Measurements from ENCODE around the gene FDX2.

Gene FDX2

DNA sequence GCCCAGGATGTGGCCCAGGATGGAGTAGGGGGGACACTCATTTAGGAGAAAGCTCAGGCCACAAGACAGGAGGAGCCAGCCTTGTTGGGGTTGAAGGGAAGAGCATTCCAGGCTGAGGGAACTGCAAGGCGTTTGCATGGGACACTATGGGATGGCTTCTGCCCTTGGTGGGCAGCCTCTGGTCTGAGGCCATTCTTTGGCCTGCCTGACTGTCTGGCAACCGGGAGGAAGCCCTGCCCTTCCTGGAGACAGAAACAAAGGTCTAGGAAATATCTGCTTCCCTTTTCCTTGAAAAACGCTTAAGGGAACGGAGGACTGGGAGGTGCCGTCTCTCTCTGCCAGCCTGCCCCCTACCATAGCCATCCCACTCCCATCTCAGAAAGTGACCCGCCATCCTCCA is 47.7 kb downstream of the FDX2 start:
- no peak overlapping the region for H2BK120ac ChIP-seq (ENCODE audit: low read depth, low read length)
- H3K27ac ChIP-seq (ENCODE audit: low read length, poor library complexity, severe bottlenecking) = no peak overlapping the region
- no peak overlapping the region for H2BK5ac ChIP-seq (ENCODE audit: low read depth, low read length, poor library complexity, severe bottlenecking)
- H3K79me1 ChIP-seq (replicated peaks; ENCODE audit: low read length, poor library complexity, severe bottlenecking) = no peaks in the 10 kb centered on the region
- H3K14ac ChIP-seq (ENCODE audit: low read length in 2 of 2) = no peak overlapping the region
- DNase-seq = no peak
- H3K4ac ChIP-seq (ENCODE audit: low read depth in 1 of 2, low read length in 2 of 2) = no peak overlapping the region
- H4K91ac ChIP-seq (ENCODE audit: low read length) = no peak overlapping the region
- H3K9ac ChIP-seq (ENCODE audit: low read length) = no peak overlapping the region
- no peak overlapping the region for H4K8ac ChIP-seq (ENCODE audit: low read length)
- H2BK15ac ChIP-seq (ENCODE audit: low read depth, poor library complexity, severe bottlenecking) = no peak overlapping the region
- H3K9me3 ChIP-seq (ENCODE audit: control insufficient read depth, low read length) = no peaks in the 10 kb centered on the region
- 82% methylated on average over 6 of the region's 6 CpGs for WGBS
- H3K36me3 ChIP-seq (ENCODE audit: control insufficient read depth in 1 of 2, insufficient read depth in 2 of 2, low read depth in 1 of 2, low read length in 2 of 2) = no peaks in the 10 kb centered on the region
- peaks cover 23% of the 10 kb centered on the region for H3K4me1 ChIP-seq (ENCODE audit: control insufficient read depth, insufficient read depth, low read depth, low read length)
- no peak overlapping the region for H3K23ac ChIP-seq (ENCODE audit: low read length in 2 of 2)
- no peak overlapping the region for H3K4me3 ChIP-seq (ENCODE audit: insufficient read depth in 1 of 2, low read depth in 1 of 2, low read length in 2 of 2)
- H3K27me3 ChIP-seq (ENCODE audit: control insufficient read depth in 1 of 2, insufficient read depth in 1 of 2, low read length in 2 of 2) = no peaks in the 10 kb centered on the region
- no peak overlapping the region for H2BK12ac ChIP-seq (ENCODE audit: low read length in 2 of 2)
- H3K4me2 ChIP-seq (ENCODE audit: low read length, poor library complexity, severe bottlenecking) = no peak overlapping the region
- peak overlapping the region; percentile 2 for H2AK5ac ChIP-seq (ENCODE audit: low read length, severe bottlenecking)
- no peak overlapping the region for H3K18ac ChIP-seq (ENCODE audit: low read depth in 1 of 2, low read length in 2 of 2)
- H2AFZ ChIP-seq (ENCODE audit: low read depth, low read length) = no peak overlapping the region

DNA sequence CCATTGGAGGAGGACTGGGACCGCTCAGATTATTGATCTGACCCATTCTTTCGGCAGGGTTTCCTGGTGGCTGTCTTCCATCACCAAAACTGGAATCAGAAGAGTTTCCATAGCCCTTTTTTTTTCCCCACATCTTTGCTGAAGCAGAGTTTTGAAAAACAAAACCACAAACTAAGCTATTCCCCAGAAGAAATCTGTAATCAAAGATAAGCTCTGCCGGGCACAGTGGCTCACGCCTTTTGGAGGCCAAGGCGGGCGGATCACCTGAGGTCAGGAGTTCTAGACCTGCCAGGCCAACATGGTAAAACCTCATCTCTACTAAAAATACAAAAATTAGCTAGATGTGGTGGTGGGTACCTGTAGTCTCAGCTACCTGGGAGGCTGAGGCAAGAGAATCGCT is 49.1 kb downstream of the FDX2 start:
- H3K9me3 ChIP-seq (ENCODE audit: control insufficient read depth, low read length) = no peaks in the 10 kb centered on the region
- H3K23ac ChIP-seq (ENCODE audit: low read length in 2 of 2) = no peak overlapping the region
- H3K27ac ChIP-seq (ENCODE audit: low read length, poor library complexity, severe bottlenecking) = no peak overlapping the region
- H2BK15ac ChIP-seq (ENCODE audit: low read depth, poor library complexity, severe bottlenecking) = no peak overlapping the region
- H3K4me3 ChIP-seq (ENCODE audit: insufficient read depth in 1 of 2, low read depth in 1 of 2, low read length in 2 of 2) = no peak overlapping the region
- no peak overlapping the region for H3K18ac ChIP-seq (ENCODE audit: low read depth in 1 of 2, low read length in 2 of 2)
- H2AK5ac ChIP-seq (ENCODE audit: low read length, severe bottlenecking) = no peak overlapping the region
- no peaks in the 10 kb centered on the region for H3K79me1 ChIP-seq (replicated peaks; ENCODE audit: low read length, poor library complexity, severe bottlenecking)
- no peak overlapping the region for H4K8ac ChIP-seq (ENCODE audit: low read length)
- H3K9ac ChIP-seq (ENCODE audit: low read length) = no peak overlapping the region
- no peak overlapping the region for H4K91ac ChIP-seq (ENCODE audit: low read length)
- DNase-seq = no peak
- 88% methylated on average over 4 of the region's 7 CpGs for WGBS
- H2AFZ ChIP-seq (ENCODE audit: low read depth, low read length) = no peak overlapping the region
- H3K27me3 ChIP-seq (ENCODE audit: control insufficient read depth in 1 of 2, insufficient read depth in 1 of 2, low read length in 2 of 2) = no peaks in the 10 kb centered on the region
- no peaks in the 10 kb centered on the region for H3K36me3 ChIP-seq (ENCODE audit: control insufficient read depth in 1 of 2, insufficient read depth in 2 of 2, low read depth in 1 of 2, low read length in 2 of 2)
- H2BK120ac ChIP-seq (ENCODE audit: low read depth, low read length) = no peak overlapping the region
- no peak overlapping the region for H3K4ac ChIP-seq (ENCODE audit: low read depth in 1 of 2, low read length in 2 of 2)
- no peak overlapping the region for H2BK5ac ChIP-seq (ENCODE audit: low read depth, low read length, poor library complexity, severe bottlenecking)
- H3K4me2 ChIP-seq (ENCODE audit: low read length, poor library complexity, severe bottlenecking) = no peak overlapping the region
- H3K14ac ChIP-seq (ENCODE audit: low read length in 2 of 2) = no peak overlapping the region
- no peak overlapping the region for H2BK12ac ChIP-seq (ENCODE audit: low read length in 2 of 2)
- peaks cover 20% of the 10 kb centered on the region for H3K4me1 ChIP-seq (ENCODE audit: control insufficient read depth, insufficient read depth, low read depth, low read length)

DNA sequence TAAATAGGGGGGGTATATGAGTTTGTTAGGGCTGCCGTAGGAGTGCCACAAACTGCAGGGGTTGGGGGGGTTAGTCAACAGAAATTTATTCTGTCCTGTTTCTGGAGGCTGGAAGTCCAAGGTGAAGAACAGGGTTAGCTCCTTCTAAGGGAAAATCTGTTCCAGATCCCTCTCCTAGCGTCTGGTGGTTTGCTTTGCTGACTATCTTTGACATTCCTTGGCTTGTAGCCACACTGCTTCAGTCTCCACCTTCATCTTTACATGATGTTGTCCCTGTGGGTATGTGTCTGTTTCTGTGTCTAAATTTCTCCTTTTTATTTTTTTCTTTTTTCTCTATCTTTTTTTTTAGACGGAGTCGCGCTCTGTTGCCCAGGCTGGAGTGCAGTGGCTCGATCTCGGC is 53.0 kb downstream of the FDX2 start:
- Histone ChIP-seq H2BK15ac (ENCODE audit: low read depth, poor library complexity, severe bottlenecking) (no peak overlapping the region), H3K4me1 (ENCODE audit: control insufficient read depth, insufficient read depth, low read depth, low read length) (peaks cover 11% of the 10 kb centered on the region), H3K4me3 (ENCODE audit: insufficient read depth in 1 of 2, low read depth in 1 of 2, low read length in 2 of 2) (no peak overlapping the region), H3K18ac (ENCODE audit: low read depth in 1 of 2, low read length in 2 of 2) (no peak overlapping the region), H3K79me1 (replicated peaks; ENCODE audit: low read length, poor library complexity, severe bottlenecking) (no peaks in the 10 kb centered on the region), H2AK5ac (ENCODE audit: low read length, severe bottlenecking) (no peak overlapping the region), H2BK5ac (ENCODE audit: low read depth, low read length, poor library complexity, severe bottlenecking) (no peak overlapping the region), H3K4ac (ENCODE audit: low read depth in 1 of 2, low read length in 2 of 2) (no peak overlapping the region), H3K9ac (ENCODE audit: low read length) (no peak overlapping the region), H2BK12ac (ENCODE audit: low read length in 2 of 2) (no peak overlapping the region), H3K27me3 (ENCODE audit: control insufficient read depth in 1 of 2, insufficient read depth in 1 of 2, low read length in 2 of 2) (no peaks in the 10 kb centered on the region), H3K23ac (ENCODE audit: low read length in 2 of 2) (no peak overlapping the region), H3K4me2 (ENCODE audit: low read length, poor library complexity, severe bottlenecking) (no peak overlapping the region), H4K91ac (ENCODE audit: low read length) (no peak overlapping the region), H2AFZ (ENCODE audit: low read depth, low read length) (no peak overlapping the region), H4K8ac (ENCODE audit: low read length) (no peak overlapping the region), H3K36me3 (ENCODE audit: control insufficient read depth in 1 of 2, insufficient read depth in 2 of 2, low read depth in 1 of 2, low read length in 2 of 2) (peaks cover 20 to 24% of the 10 kb centered on the region in 2 experiments), H3K27ac (ENCODE audit: low read length, poor library complexity, severe bottlenecking) (no peak overlapping the region), H3K14ac (ENCODE audit: low read length in 2 of 2) (no peak overlapping the region), H2BK120ac (ENCODE audit: low read depth, low read length) (no peak overlapping the region), H3K9me3 (ENCODE audit: control insufficient read depth, low read length) (no peaks in the 10 kb centered on the region)
- peak; percentile 14 for DNase-seq
- 95% methylated on average over 6 of the region's 7 CpGs for WGBS

DNA sequence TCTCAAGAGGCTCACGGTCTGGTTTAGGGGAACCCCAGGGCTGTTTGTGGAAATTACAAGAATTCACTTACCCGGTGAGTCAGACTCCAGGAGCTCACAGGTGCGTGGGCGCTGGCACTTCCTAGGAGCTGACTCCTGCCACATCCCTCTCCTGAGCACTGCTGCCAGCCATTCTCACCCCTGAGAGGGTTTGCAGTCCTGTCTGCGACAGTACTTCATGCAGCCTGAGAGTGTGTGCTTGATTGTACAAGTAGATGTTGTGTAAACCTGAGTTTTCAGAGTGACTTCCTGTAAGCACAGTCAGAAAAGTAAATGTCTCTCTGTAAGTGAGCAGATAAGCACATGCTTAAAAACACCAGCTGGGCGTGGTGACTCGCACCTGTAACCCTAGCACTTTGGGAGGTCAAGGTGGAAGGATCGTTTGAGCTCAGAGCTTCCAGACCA is 55.7 kb downstream of the FDX2 start:
- Histone ChIP-seq H3K23ac (ENCODE audit: low read length in 2 of 2) (no peak overlapping the region), H3K14ac (ENCODE audit: low read length in 2 of 2) (no peak overlapping the region)

More for the DNA sequence above, 55.7 kb downstream of the FDX2 start:
- Histone ChIP-seq H3K27me3 (ENCODE audit: control insufficient read depth in 1 of 2, insufficient read depth in 1 of 2, low read length in 2 of 2) (no peaks in the 10 kb centered on the region), H2BK12ac (ENCODE audit: low read length in 2 of 2) (no peak overlapping the region), H3K9me3 (ENCODE audit: control insufficient read depth, low read length) (no peaks in the 10 kb centered on the region), H3K79me1 (replicated peaks; ENCODE audit: low read length, poor library complexity, severe bottlenecking) (peaks cover 7% of the 10 kb centered on the region), H3K4me1 (ENCODE audit: control insufficient read depth, insufficient read depth, low read depth, low read length) (peaks cover 11% of the 10 kb centered on the region), H4K91ac (ENCODE audit: low read length) (no peak overlapping the region), H4K8ac (ENCODE audit: low read length) (no peak overlapping the region), H2BK120ac (ENCODE audit: low read depth, low read length) (no peak overlapping the region), H2BK5ac (ENCODE audit: low read depth, low read length, poor library complexity, severe bottlenecking) (no peak overlapping the region), H3K36me3 (ENCODE audit: control insufficient read depth in 1 of 2, insufficient read depth in 2 of 2, low read depth in 1 of 2, low read length in 2 of 2) (peaks cover 36 to 46% of the 10 kb centered on the region in 2 experiments), H3K9ac (ENCODE audit: low read length) (no peak overlapping the region), H3K4me2 (ENCODE audit: low read length, poor library complexity, severe bottlenecking) (no peak overlapping the region), H2BK15ac (ENCODE audit: low read depth, poor library complexity, severe bottlenecking) (no peak overlapping the region), H2AFZ (ENCODE audit: low read depth, low read length) (no peak overlapping the region), H3K4me3 (ENCODE audit: insufficient read depth in 1 of 2, low read depth in 1 of 2, low read length in 2 of 2) (no peak overlapping the region), H3K4ac (ENCODE audit: low read depth in 1 of 2, low read length in 2 of 2) (no peak overlapping the region), H3K27ac (ENCODE audit: low read length, poor library complexity, severe bottlenecking) (no peak overlapping the region), H3K18ac (ENCODE audit: low read depth in 1 of 2, low read length in 2 of 2) (no peak overlapping the region), H2AK5ac (ENCODE audit: low read length, severe bottlenecking) (no peak overlapping the region)
- DNase-seq = no peak
- WGBS = 90% methylated on average over 8 of the region's 8 CpGs

Measured in mesenchymal stem cell (in vitro differentiated cells and primary cell).